GM23248 (cell line): ENCODE data around the gene SRPK3. TPM values are rescaled to one million over a fixed set of nuclear protein-coding genes. Genes with fewer than 3 reads are reported as not detected.

Source experiments
- DNase-seq: peaks from one replicate; pipeline ENCODE4 v3.0.0-alpha.2; 2015
- H2AFZ ChIP-seq: fragments of 200-600 bp; sonication (generic); 2 replicates; pipeline ENCODE4 v1.6.1; 2016; ENCODE audit warnings: antibody characterized with exemption
- H3F3A ChIP-seq: fragments of 200-600 bp; sonication (generic); 2 replicates; pipeline ENCODE4 v1.6.1; 2016; ENCODE audit warnings: mild to moderate bottlenecking, antibody characterized with exemption, mixed run types; ENCODE audit not compliant: insufficient read depth
- H3K27ac ChIP-seq: fragments of 200-600 bp; sonication (generic); 2 replicates; pipeline ENCODE4 v1.5.1; 2016; ENCODE audit warnings: mild to moderate bottlenecking
- H3K27me3 ChIP-seq: fragments of 200-600 bp; sonication (generic); replicated peaks from 2 replicates; pipeline ENCODE4 v1.6.1; 2016; ENCODE audit warnings: mild to moderate bottlenecking; ENCODE audit not compliant: insufficient read depth
- H3K36me3 ChIP-seq: fragments of 200-600 bp; sonication (generic); 2 replicates; pipeline ENCODE4 v1.6.1; 2016; ENCODE audit warnings: low read depth, mild to moderate bottlenecking
- H3K4me1 ChIP-seq: fragments of 200-600 bp; sonication (generic); 2 replicates; pipeline ENCODE4 v1.6.1; 2016; ENCODE audit warnings: mild to moderate bottlenecking; ENCODE audit not compliant: insufficient read depth
- H3K4me2 ChIP-seq: fragments of 200-600 bp; sonication (generic); one replicate; pipeline ENCODE4 v1.6.1; 2016; ENCODE audit warnings: mild to moderate bottlenecking; ENCODE audit not compliant: unreplicated experiment
- H3K4me3 ChIP-seq: fragments of 200-600 bp; sonication (generic); 2 replicates; pipeline ENCODE4 v1.5.1; 2016; ENCODE audit warnings: mild to moderate bottlenecking
- H3K79me2 ChIP-seq: fragments of 200-600 bp; sonication (generic); 2 replicates; pipeline ENCODE4 v1.6.1; 2016; ENCODE audit warnings: mild to moderate bottlenecking; ENCODE audit not compliant: insufficient read depth
- H3K9ac ChIP-seq: fragments of 200-600 bp; sonication (generic); 2 replicates; pipeline ENCODE4 v1.6.1; 2016; ENCODE audit warnings: mild to moderate bottlenecking
- H3K9me2 ChIP-seq: fragments of 200-600 bp; sonication (generic); 2 replicates; pipeline ENCODE4 v1.6.1; 2016; ENCODE audit warnings: mixed run types, mild to moderate bottlenecking, moderate library complexity; ENCODE audit not compliant: insufficient read depth
- H3K9me3 ChIP-seq: fragments of 200-600 bp; sonication (generic); one replicate; pipeline ENCODE4 v1.6.1; 2017; ENCODE audit warnings: low read depth
- H4K20me1 ChIP-seq: fragments of 200-600 bp; sonication (generic); 2 replicates; pipeline ENCODE4 v1.6.0; 2016; ENCODE audit not compliant: insufficient read depth
- EZH2 ChIP-seq: fragments of 200-600 bp; sonication (generic); IDR thresholded peaks from 2 replicates; pipeline ENCODE4 v1.6.1; 2018; ENCODE audit warnings: antibody characterized with exemption, mild to moderate bottlenecking; ENCODE audit not compliant: insufficient read depth, poor library complexity, severe bottlenecking
- EZH2phosphoT487 ChIP-seq: fragments of 200-600 bp; sonication (generic); IDR thresholded peaks from 2 replicates; pipeline ENCODE4 v1.6.1; 2018; ENCODE audit warnings: antibody characterized with exemption, moderate library complexity, mild to moderate bottlenecking, low read depth; ENCODE audit not compliant: insufficient read depth
- WGBS, 2 experiments: methylation state at CpG; one replicate each; pipeline ENCODE4 v1.1.6; 2015 to 2017; ENCODE audit warnings: low lambda C conversion rate in 2 of 2, low coverage in 1 of 2; ENCODE audit errors: missing lambda C conversion rate in 2 of 2; 5-methylcytosine and 5-hydroxymethylcytosine counted together
- in situ Hi-C: fragments of 300-500 bp; cut with MboI; formaldehyde crosslinking; loops from 2 replicates; pipeline ENCODE4 v1.15.0; 2020
- polyA plus RNA-seq: library from polyadenylated mRNA; unstranded; fragments of >200 nt; fragmentation: Nextera tagmentation; extraction: Ambion mirVana; gene quantifications from 2 replicates; pipeline ENCODE4 v1.2.1, GENCODE V29; 2016
- total RNA-seq: library from RNA; depleted of rRNA; stranded (reverse); fragments of >200 nt; shearing (Covaris generic); gene quantifications from 2 replicates; pipeline ENCODE4 v1.2.3, GENCODE V29; 2014

SRPK3 gene
- total and polyA plus RNA-seq, 2 experiments from 2014 or later, result 0.53 to 0.86 TPM

DNA sequence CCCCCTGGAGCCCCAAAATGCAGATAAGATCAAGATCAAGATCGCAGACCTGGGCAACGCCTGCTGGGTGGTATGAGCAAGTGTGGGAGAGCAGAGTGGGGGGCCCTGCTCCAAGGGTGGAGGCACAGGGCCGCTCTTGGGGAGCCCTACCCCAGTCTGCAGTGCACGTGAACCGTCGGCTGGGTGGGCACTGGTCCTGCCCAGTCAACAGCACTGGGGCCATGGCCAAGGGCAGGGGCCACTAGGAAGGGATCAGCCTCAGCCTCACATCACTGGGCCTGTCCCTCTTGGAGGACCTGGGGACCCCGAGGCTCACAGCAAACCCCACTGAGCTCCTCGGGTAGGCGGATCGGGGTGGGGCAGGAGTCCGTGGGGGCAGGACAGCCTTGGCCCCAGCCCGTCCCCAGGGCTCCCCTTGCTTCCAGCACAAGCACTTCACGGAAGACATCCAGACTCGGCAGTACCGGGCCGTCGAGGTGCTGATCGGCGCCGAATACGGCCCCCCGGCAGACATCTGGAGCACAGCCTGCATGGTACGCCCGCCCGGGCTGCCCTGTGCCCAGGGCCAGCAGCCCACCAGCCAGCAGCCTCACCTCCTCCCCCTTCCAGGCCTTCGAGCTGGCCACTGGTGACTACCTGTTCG, 3.6 kb downstream of the SRPK3 start:
- in situ Hi-C loops, result no loop called here
- WGBS, 2 experiments, result 88 to 98% methylated on average over 12 to 16 of the region's 27 CpGs

DNA sequence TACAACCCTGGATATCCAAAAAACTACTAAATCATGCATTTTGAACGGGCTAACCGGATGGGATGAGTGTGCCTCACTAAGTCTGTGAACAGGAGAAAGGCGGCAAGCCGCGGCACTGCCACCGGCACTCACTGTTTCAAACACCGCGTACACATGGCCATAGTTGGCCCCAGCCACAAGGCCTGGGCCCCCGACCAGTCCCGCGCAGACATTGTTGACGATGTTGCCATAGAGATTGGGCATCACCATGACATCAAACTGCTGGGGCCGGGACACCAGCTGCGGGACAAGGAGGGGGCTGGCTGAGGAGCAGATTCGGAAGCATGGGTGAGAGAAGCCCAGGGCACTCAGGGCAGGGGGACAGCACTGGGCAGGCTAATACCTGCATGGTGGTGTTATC, 5.8 kb downstream of the SRPK3 start:
- Histone ChIP-seq H3F3A (no peaks in the 10 kb centered on the region), H3K9ac (no peak overlapping the region), H3K36me3 (no peaks in the 10 kb centered on the region), H3K27me3 (no peaks in the 10 kb centered on the region), H3K27ac (no peak overlapping the region), H3K4me2 (no peak overlapping the region), H3K9me2 (no peaks in the 10 kb centered on the region), H3K9me3 (no peaks in the 10 kb centered on the region), H3K79me2 (peaks cover 15% of the 10 kb centered on the region), H3K4me3 (no peak overlapping the region), H2AFZ (no peak overlapping the region), H3K4me1 (no peaks in the 10 kb centered on the region), H4K20me1 (no peaks in the 10 kb centered on the region)
- WGBS, 2 experiments, result 80 to 92% methylated on average over 9 to 14 of the region's 15 CpGs
- in situ Hi-C loops, result no loop called here
- TF ChIP-seq EZH2phosphoT487 (no peak), EZH2 (no peak)
- no peak for DNase-seq

More for the DNA sequence above, 3.6 kb downstream of the SRPK3 start:
- TF ChIP-seq EZH2phosphoT487, result no peak
- TF ChIP-seq EZH2, result no peak
- Histone ChIP-seq H3K4me2 (no peak overlapping the region), H4K20me1 (no peaks in the 10 kb centered on the region), H3K36me3 (no peaks in the 10 kb centered on the region), H3K9me2 (no peaks in the 10 kb centered on the region), H3K27me3 (no peaks in the 10 kb centered on the region), H3K79me2 (no peaks in the 10 kb centered on the region), H2AFZ (no peak overlapping the region), H3K4me1 (no peaks in the 10 kb centered on the region), H3K9me3 (no peaks in the 10 kb centered on the region), H3K4me3 (no peak overlapping the region), H3K27ac (no peak overlapping the region), H3F3A (no peaks in the 10 kb centered on the region), H3K9ac (no peak overlapping the region)
- DNase-seq, result no peak

DNA sequence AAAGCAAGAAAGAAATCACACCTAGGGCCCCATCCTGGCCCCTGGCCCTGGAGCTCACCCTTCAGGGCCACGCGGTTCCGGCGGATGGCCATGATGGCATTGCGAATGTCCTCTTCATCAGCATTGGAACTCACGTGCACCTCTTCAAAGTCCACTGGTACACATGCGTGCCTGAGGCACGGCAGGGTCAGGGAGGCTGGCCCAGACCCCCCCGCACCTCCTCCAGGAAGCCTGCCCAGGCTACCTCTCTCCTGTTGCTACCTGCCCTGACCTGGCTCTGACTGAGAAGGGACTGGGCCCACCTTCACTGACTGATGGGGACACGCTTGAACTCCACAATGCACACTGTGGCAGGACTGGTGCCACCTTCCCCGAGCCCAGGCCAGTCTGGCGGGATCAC, 8.8 kb downstream of the SRPK3 start:
- no peaks in the 10 kb centered on the region for H3K27me3 ChIP-seq
- H3K4me3 ChIP-seq, result no peak overlapping the region
- no peak overlapping the region for H3K9ac ChIP-seq
- DNase-seq, result no peak
- no peak overlapping the region for H2AFZ ChIP-seq
- no peak overlapping the region for H3K4me2 ChIP-seq
- peaks cover 39% of the 10 kb centered on the region for H3K79me2 ChIP-seq
- no peaks in the 10 kb centered on the region for H3K4me1 ChIP-seq
- TF ChIP-seq EZH2 (no peak), EZH2phosphoT487 (no peak)
- no peaks in the 10 kb centered on the region for H3K9me3 ChIP-seq
- H3K9me2 ChIP-seq, result no peaks in the 10 kb centered on the region
- H3F3A ChIP-seq, result no peaks in the 10 kb centered on the region
- no peaks in the 10 kb centered on the region for H3K36me3 ChIP-seq
- H4K20me1 ChIP-seq, result no peaks in the 10 kb centered on the region
- 95 to 96% methylated on average over 4 to 8 of the region's 12 CpGs for whole genome bisulfite sequencing, 2 experiments
- in situ Hi-C loops, result no loop called here
- no peak overlapping the region for H3K27ac ChIP-seq

DNA sequence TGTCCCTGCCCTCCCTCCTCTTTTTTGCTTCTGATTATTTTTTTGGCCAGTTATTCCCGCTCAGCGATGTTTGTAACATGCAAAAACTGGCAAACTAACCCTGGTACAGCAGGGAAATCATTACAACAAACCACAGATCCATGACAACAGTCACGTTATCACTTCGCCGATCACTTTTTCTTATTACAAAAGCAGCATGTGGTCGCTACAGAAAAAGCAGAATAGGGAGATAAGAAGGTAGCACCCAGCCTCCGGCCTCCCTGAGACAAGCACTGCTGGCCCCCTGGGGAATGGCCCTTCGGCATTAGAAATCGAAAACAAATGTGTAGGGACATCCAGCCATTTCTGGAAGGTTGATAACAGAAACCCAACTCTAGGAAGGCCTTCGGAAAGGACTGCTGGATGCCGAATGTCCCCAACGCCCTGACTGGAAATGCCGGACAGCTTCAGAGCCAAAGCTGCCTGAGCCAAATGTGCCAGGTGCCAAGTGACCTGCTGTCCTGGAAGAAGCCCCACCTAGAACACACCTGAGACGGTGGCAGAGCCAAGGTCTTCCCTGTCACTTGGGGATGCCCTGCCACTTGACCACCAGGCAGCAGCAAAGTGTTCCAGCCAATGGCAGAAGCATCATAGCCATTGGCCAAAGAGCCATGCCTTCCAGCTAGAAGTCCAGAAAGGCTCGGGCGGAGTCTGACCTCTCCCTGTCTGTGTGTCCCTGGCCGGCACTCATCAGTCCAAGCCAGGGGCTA, 10.4 kb downstream of the SRPK3 start:
- H3K27ac ChIP-seq, result no peak overlapping the region
- H3K9me3 ChIP-seq, result no peaks in the 10 kb centered on the region
- H3F3A ChIP-seq, result no peaks in the 10 kb centered on the region
- no peaks in the 10 kb centered on the region for H3K4me1 ChIP-seq
- H3K4me3 ChIP-seq, result no peak overlapping the region
- no peaks in the 10 kb centered on the region for H3K9me2 ChIP-seq
- H3K27me3 ChIP-seq, result no peaks in the 10 kb centered on the region
- no peaks in the 10 kb centered on the region for H4K20me1 ChIP-seq
- no peak for DNase-seq
- no peak overlapping the region for H3K4me2 ChIP-seq
- no peaks in the 10 kb centered on the region for H3K36me3 ChIP-seq
- in situ Hi-C loops, result no loop called here
- WGBS, 2 experiments, result 38 to 54% methylated on average over 12 to 16 of the region's 17 CpGs
- H2AFZ ChIP-seq, result no peak overlapping the region
- TF ChIP-seq EZH2phosphoT487 (no peak), EZH2 (no peak)
- no peak overlapping the region for H3K9ac ChIP-seq
- peaks cover 55% of the 10 kb centered on the region for H3K79me2 ChIP-seq
